Activated T-helper 1 cell treated with anti-CD3 and anti-CD28 coated beads, Interleukin-12 subunit alpha, Interleukin-12 subunit beta, Interleukin-2, Interleukin-4 antibody, amounts not matched to agents 30 ng/mL and 10 ng/mL and 1 ng/mL, durations not matched to agents 14 hours and 24 hours and 36 hours (primary cell): ENCODE data around the gene FRMPD2. TPM values are rescaled to one million over a fixed set of nuclear protein-coding genes. Genes with fewer than 3 reads are reported as not detected.
"Not testable (repeated sequence)": the region's sequence is repeated elsewhere in the genome, so short reads cannot be mapped to it uniquely, and the experiment has no call there.

Experiments
- DNase-seq: peaks from one replicate; pipeline ENCODE4 v3.0.0; 2021; ENCODE audit warnings: low spot score
- H3K27ac Mint-ChIP-seq: one replicate; pipeline ENCODE4 v1.8.0; 2021; ENCODE audit warnings: mild to moderate bottlenecking, mixed read lengths
- H3K27me3 Mint-ChIP-seq: one replicate; pipeline ENCODE4 v1.8.0; 2022; ENCODE audit warnings: mild to moderate bottlenecking, moderate library complexity, mixed read lengths; ENCODE audit not compliant: insufficient read depth
- H3K36me3 Mint-ChIP-seq: one replicate; pipeline ENCODE4 v1.8.0; 2021; ENCODE audit warnings: low read depth, mixed read lengths
- H3K4me1 Mint-ChIP-seq: one replicate; pipeline ENCODE4 v1.8.0; 2021; ENCODE audit warnings: low read depth, mixed read lengths
- H3K4me3 Mint-ChIP-seq: one replicate; pipeline ENCODE4 v1.8.0; 2021; ENCODE audit warnings: mild to moderate bottlenecking, moderate library complexity, mixed read lengths
- H3K9me3 Mint-ChIP-seq: one replicate; pipeline ENCODE4 v1.8.0; 2021; ENCODE audit warnings: mixed read lengths
- intact Hi-C: fragments of 100-400 bp; cut with micrococcal nuclease; formaldehyde crosslinking; loops from one replicate; pipeline ENCODE4 v1.15.1; 2024
- total RNA-seq: library from RNA; stranded (reverse); gene quantifications from 2 replicates; pipeline ENCODE4 v1.2.3, GENCODE V29; 2022

FRMPD2 gene
- total RNA-seq, 1 donor from 2014 or later, result not detected

GRCh38 chr10:48194830-48195229, 79.7 kb downstream of the FRMPD2 start:
- no peak overlapping the region for H3K27ac Mint-ChIP-seq
- no peak overlapping the region for H3K4me3 Mint-ChIP-seq
- peaks cover 5% of the 10 kb centered on the region for H3K27me3 Mint-ChIP-seq
- no peaks in the 10 kb centered on the region for H3K9me3 Mint-ChIP-seq
- no peak for DNase-seq
- intact Hi-C loops, result no loop called here
- H3K36me3 Mint-ChIP-seq, result no peaks in the 10 kb centered on the region
- no peaks in the 10 kb centered on the region for H3K4me1 Mint-ChIP-seq

DNA sequence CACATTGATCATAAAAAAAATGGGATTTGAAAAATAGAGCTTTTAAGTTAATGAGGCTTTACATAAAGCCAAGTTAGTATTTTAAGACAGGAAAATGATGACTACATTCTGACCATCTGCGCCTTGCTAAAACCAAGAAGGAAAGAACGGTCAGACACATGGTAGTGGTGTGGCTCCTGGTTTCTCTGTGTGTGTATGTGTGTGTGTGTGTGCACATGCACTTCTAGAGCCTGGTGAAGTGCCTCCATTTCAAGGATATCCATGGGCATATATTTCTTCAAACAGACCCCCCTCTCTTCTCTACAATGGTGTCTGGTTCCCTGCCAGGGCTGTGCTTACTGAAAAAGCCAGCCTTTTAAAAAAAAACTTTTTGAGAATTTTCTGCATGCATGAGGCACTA, 80.9 kb downstream of the FRMPD2 start:
- H3K4me1 Mint-ChIP-seq, result no peaks in the 10 kb centered on the region
- no peak for DNase-seq
- no peak overlapping the region for H3K27ac Mint-ChIP-seq
- H3K4me3 Mint-ChIP-seq, result no peak overlapping the region
- H3K27me3 Mint-ChIP-seq, result peaks cover 5% of the 10 kb centered on the region
- H3K36me3 Mint-ChIP-seq, result no peaks in the 10 kb centered on the region
- H3K9me3 Mint-ChIP-seq, result no peaks in the 10 kb centered on the region
- intact Hi-C loops, result no loop called here

GRCh38 chr10:48192881-48193450, 81.5 kb downstream of the FRMPD2 start:
- Mint-ChIP-seq H3K27ac (no peak overlapping the region), H3K36me3 (no peaks in the 10 kb centered on the region), H3K4me1 (no peaks in the 10 kb centered on the region), H3K9me3 (no peaks in the 10 kb centered on the region), H3K4me3 (no peak overlapping the region), H3K27me3 (peaks cover 5% of the 10 kb centered on the region)
- no peak for DNase-seq
- intact Hi-C loops, result no loop called here

- intact Hi-C loops, result no loop called here
- H3K27me3 Mint-ChIP-seq, result no peaks in the 10 kb centered on the region
Measured at GRCh38 chr10:48187713-48188485, 86.6 kb downstream of the FRMPD2 start.

GRCh38 chr10:48187126-48187525, 87.4 kb downstream of the FRMPD2 start:
- H3K9me3 Mint-ChIP-seq, result no peaks in the 10 kb centered on the region
- no peak overlapping the region for H3K4me3 Mint-ChIP-seq
- no peak overlapping the region for H3K27ac Mint-ChIP-seq
- no peak for DNase-seq
- no peaks in the 10 kb centered on the region for H3K36me3 Mint-ChIP-seq
- H3K4me1 Mint-ChIP-seq, result no peaks in the 10 kb centered on the region
- H3K27me3 Mint-ChIP-seq, result no peaks in the 10 kb centered on the region
- intact Hi-C loops, result no loop called here

More at GRCh38 chr10:48187713-48188485, 86.6 kb downstream of the FRMPD2 start:
- Mint-ChIP-seq H3K27ac (no peak overlapping the region), H3K4me1 (no peaks in the 10 kb centered on the region), H3K36me3 (no peaks in the 10 kb centered on the region), H3K4me3 (no peak overlapping the region), H3K9me3 (no peaks in the 10 kb centered on the region)
- DNase-seq, result no peak

- H3K36me3 Mint-ChIP-seq, H3K9me3 Mint-ChIP-seq, H3K27me3 Mint-ChIP-seq, intact Hi-C loops, H3K27ac Mint-ChIP-seq, DNase-seq, H3K4me1 Mint-ChIP-seq, H3K4me3 Mint-ChIP-seq: not testable (repeated sequence)
Measured at GRCh38 chr10:48186264-48186804, 88.2 kb downstream of the FRMPD2 start.

GRCh38 chr10:48184224-48184623, 90.3 kb downstream of the FRMPD2 start:
- DNase-seq, result no peak
- Mint-ChIP-seq H3K27me3 (no peaks in the 10 kb centered on the region), H3K4me3 (no peak overlapping the region), H3K9me3 (no peaks in the 10 kb centered on the region), H3K36me3 (no peaks in the 10 kb centered on the region), H3K4me1 (no peaks in the 10 kb centered on the region), H3K27ac (no peak overlapping the region)
- intact Hi-C loops, result no loop called here

GRCh38 chr10:48172715-48173114, 101.8 kb downstream of the FRMPD2 start:
- H3K27ac Mint-ChIP-seq, DNase-seq, H3K36me3 Mint-ChIP-seq, H3K4me1 Mint-ChIP-seq, H3K9me3 Mint-ChIP-seq, H3K4me3 Mint-ChIP-seq, intact Hi-C loops, H3K27me3 Mint-ChIP-seq: not testable (repeated sequence)

- H3K27ac Mint-ChIP-seq, H3K27me3 Mint-ChIP-seq, H3K36me3 Mint-ChIP-seq, H3K9me3 Mint-ChIP-seq, H3K4me1 Mint-ChIP-seq, intact Hi-C loops, DNase-seq, H3K4me3 Mint-ChIP-seq: not testable (repeated sequence)
Measured at GRCh38 chr10:48160670-48161069, 113.8 kb downstream of the FRMPD2 start.

DNA sequence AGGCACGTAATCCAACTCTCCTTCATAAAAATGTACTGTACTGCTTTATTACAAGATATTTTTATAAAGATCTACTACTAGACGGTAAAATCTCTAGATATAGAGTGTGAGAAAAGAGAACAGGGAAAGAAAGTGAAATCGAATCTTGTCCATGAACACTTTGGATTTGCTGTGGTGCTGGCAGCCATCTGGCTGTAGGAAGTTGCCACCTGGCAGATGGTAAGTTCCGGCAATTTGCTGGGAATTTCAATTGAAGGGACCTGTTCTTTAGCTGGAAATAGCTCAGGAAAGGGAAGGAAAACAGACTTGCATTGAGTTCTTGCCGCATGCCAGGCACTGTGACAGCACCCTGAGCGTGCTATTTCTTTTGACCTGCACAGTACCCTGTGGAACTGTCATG, 114.3 kb downstream of the FRMPD2 start:
- H3K27ac Mint-ChIP-seq, H3K36me3 Mint-ChIP-seq, H3K4me1 Mint-ChIP-seq, H3K27me3 Mint-ChIP-seq, intact Hi-C loops, H3K9me3 Mint-ChIP-seq, H3K4me3 Mint-ChIP-seq, DNase-seq: not testable (repeated sequence)

- not testable (repeated sequence) for DNase-seq, H3K27me3 Mint-ChIP-seq, H3K36me3 Mint-ChIP-seq
Measured at GRCh38 chr10:48154211-48155140, 120.0 kb downstream of the FRMPD2 start.

GRCh38 chr10:48147643-48148042, 126.9 kb downstream of the FRMPD2 start:
- intact Hi-C loops, H3K27ac Mint-ChIP-seq, H3K4me3 Mint-ChIP-seq, H3K36me3 Mint-ChIP-seq, H3K27me3 Mint-ChIP-seq, H3K9me3 Mint-ChIP-seq, DNase-seq, H3K4me1 Mint-ChIP-seq: not testable (repeated sequence)

More at GRCh38 chr10:48154211-48155140, 120.0 kb downstream of the FRMPD2 start:
- H3K4me1 Mint-ChIP-seq, intact Hi-C loops, H3K9me3 Mint-ChIP-seq, H3K27ac Mint-ChIP-seq, H3K4me3 Mint-ChIP-seq: not testable (repeated sequence)
